ENCODE results near the gene PEX5L.

DNA sequence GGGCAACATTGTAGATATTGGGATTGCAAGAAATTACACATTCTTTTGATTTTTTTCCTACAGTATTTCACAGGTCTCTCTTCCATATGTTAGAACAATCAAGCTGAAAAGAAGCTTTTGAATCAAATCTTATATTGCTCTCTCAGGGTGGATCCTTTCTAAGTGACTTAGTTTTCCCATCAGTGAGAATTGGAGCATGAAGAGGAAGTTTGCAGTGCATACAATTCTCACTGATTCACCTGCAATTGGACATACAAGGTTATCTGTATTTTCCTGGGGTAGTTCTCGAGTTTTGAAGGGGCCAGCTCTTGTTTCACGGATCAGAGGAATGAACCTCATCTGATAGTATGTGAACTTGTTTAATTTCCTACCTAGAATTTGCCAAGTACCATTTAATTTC, 150.8 kb downstream of the PEX5L start:
- TF ChIP-seq EP300 (IDR thresholded peaks at IDR 0.05) = no peak
- TF ChIP-seq, protein P1, sequence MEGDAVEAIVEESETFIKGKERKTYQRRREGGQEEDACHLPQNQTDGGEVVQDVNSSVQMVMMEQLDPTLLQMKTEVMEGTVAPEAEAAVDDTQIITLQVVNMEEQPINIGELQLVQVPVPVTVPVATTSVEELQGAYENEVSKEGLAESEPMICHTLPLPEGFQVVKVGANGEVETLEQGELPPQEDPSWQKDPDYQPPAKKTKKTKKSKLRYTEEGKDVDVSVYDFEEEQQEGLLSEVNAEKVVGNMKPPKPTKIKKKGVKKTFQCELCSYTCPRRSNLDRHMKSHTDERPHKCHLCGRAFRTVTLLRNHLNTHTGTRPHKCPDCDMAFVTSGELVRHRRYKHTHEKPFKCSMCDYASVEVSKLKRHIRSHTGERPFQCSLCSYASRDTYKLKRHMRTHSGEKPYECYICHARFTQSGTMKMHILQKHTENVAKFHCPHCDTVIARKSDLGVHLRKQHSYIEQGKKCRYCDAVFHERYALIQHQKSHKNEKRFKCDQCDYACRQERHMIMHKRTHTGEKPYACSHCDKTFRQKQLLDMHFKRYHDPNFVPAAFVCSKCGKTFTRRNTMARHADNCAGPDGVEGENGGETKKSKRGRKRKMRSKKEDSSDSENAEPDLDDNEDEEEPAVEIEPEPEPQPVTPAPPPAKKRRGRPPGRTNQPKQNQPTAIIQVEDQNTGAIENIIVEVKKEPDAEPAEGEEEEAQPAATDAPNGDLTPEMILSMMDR (IDR thresholded peaks at IDR 0.05) = no peak
- TF ChIP-seq POLR2AphosphoS5 (IDR thresholded peaks at IDR 0.05) = no peak

Data from suprapubic skin (tissue), 4 donors.